K562 (cell line): Measurements from ENCODE around the gene PEX10. TPM values are rescaled to one million over a fixed set of nuclear protein-coding genes. Genes with fewer than 3 reads are reported as not detected.
A peak's percentile ranks its signal among the peaks of the same experiment; 100 is the strongest.

Source experiments
- ATAC-seq: fragments of 200-7000 bp; cut with Tn5 transposase; 3 replicates; pipeline ENCODE4 v1.9.1; 2020; ENCODE audit warnings: moderate library complexity
- BruUV-seq: library from RNA; stranded (reverse); fragments of 400-500 nt; replicated peaks from 2 replicates; lab custom pipeline; 2021; lab: Mats Ljungman, UMichigan
- CTCF ChIA-PET: fragments of 300-600 bp; formaldehyde crosslinking; extraction: SDS; loops from one replicate; lab custom pipeline; 2021; ENCODE audit warnings: low intra/inter-chr PET ratio; lab: Yijun Ruan, JAX
- POLR2A ChIA-PET: fragments of 300-600, 350-650 bp; sonication (Branson Sonifier 250); formaldehyde crosslinking; extraction: SDS; loops from one replicate; lab custom pipeline; 2021; ENCODE audit warnings: antibody characterized with exemption, inconsistent platforms; lab: Yijun Ruan, JAX
- DNase-seq, 4 experiments: peaks; one replicate each; pipeline versions ENCODE4 v3.0.0 to v3.0.0-alpha.2; 2011 to 2018; ENCODE audit warnings: low spot score in 3 of 4, mixed read lengths in 3 of 4; ENCODE audit errors: extremely low read depth in 1 of 4
- FAIRE-seq: peaks from 2 replicates; lab custom pipeline; 2011; peaks lifted over from hg19 to GRCh38; lab: Jason Lieb, UNC
- H2AFZ ChIP-seq: 2 replicates; pipeline ENCODE4 v1.6.0; 2011; ENCODE audit warnings: low read depth, low read length, control low read depth, inconsistent platforms
- H3K27ac ChIP-seq: fragments of 200-600 bp; 3 replicates; pipeline ENCODE4 v1.8.0; 2011; ENCODE audit warnings: low read depth, mild to moderate bottlenecking, control low read depth, inconsistent platforms, low read length, moderate library complexity, mixed read lengths; ENCODE audit errors: extremely low read depth
- H3K27me3 ChIP-seq, 2 experiments: fragments of 300-600 bp in 1 of 2; 2 replicates in 1 of 2; 3 replicates in 1 of 2; pipeline versions ENCODE4 v1.6.0 to v1.8.0; 2011; ENCODE audit warnings: inconsistent platforms in 2 of 2, low read length in 2 of 2, mild to moderate bottlenecking in 1 of 2, mixed read lengths in 1 of 2, moderate library complexity in 1 of 2; ENCODE audit not compliant: control insufficient read depth in 2 of 2, insufficient read depth in 2 of 2
- H3K36me3 ChIP-seq: fragments of 300-600 bp; 3 replicates; pipeline ENCODE4 v1.8.0; 2011; ENCODE audit warnings: mild to moderate bottlenecking, low read length, inconsistent platforms; ENCODE audit not compliant: control insufficient read depth, insufficient read depth
- H3K4me1 ChIP-seq, 2 experiments: fragments of 200-600 bp in 1 of 2; replicated peaks in 1 of 2; 2 replicates in 1 of 2; 3 replicates in 1 of 2; pipeline versions ENCODE4 v1.5.1 to v1.8.0; 2011; ENCODE audit warnings: inconsistent platforms in 2 of 2, low read length in 2 of 2, mild to moderate bottlenecking in 1 of 2, mixed read lengths in 1 of 2, moderate library complexity in 1 of 2; ENCODE audit not compliant: control insufficient read depth in 2 of 2, insufficient read depth in 2 of 2
- H3K4me2 ChIP-seq: 2 replicates; pipeline ENCODE4 v1.6.1; 2011; ENCODE audit warnings: low read length, control low read depth, inconsistent platforms, mixed read lengths; ENCODE audit not compliant: insufficient read depth
- H3K4me3 ChIP-seq: fragments of 200-600 bp; sonication (generic), shearing (Covaris generic); 2 replicates; pipeline ENCODE4 v1.5.1; 2016; ENCODE audit warnings: control low read depth, inconsistent platforms
- H3K79me2 ChIP-seq: fragments of 200-600 bp; 3 replicates; pipeline ENCODE4 v1.8.0; 2011; ENCODE audit warnings: low read length, inconsistent platforms; ENCODE audit not compliant: control insufficient read depth, insufficient read depth
- H3K9ac ChIP-seq, 2 experiments: 2 replicates each; pipeline versions ENCODE4 v1.6.0 to v1.6.1; 2011; ENCODE audit warnings: low read depth in 2 of 2, low read length in 2 of 2, control low read depth in 1 of 2, inconsistent platforms in 1 of 2, mild to moderate bottlenecking in 1 of 2, mixed read lengths in 1 of 2; ENCODE audit not compliant: insufficient read depth in 1 of 2
- H3K9me1 ChIP-seq: one replicate; pipeline ENCODE4 v1.6.0; 2011; ENCODE audit warnings: inconsistent platforms, mild to moderate bottlenecking, low read length, moderate library complexity; ENCODE audit not compliant: control insufficient read depth, insufficient read depth
- H3K9me3 ChIP-seq: replicated peaks from 2 replicates; pipeline ENCODE4 v1.5.1; 2011; ENCODE audit warnings: low read depth, low read length, inconsistent platforms; ENCODE audit not compliant: control insufficient read depth, insufficient read depth
- H4K20me1 ChIP-seq: replicated peaks from 2 replicates; pipeline ENCODE4 v1.6.1; 2011; ENCODE audit warnings: low read length, inconsistent platforms, mixed read lengths; ENCODE audit not compliant: control insufficient read depth, insufficient read depth
- MAFG ChIP-seq: fragments of 450-650 bp; conservative IDR thresholded peaks from 2 replicates; pipeline ENCODE4 v1.6.1; 2016; ENCODE audit warnings: missing genetic modification characterization, missing compliant biosample characterization
- POLR2AphosphoS2 ChIP-seq: IDR thresholded peaks from 2 replicates; pipeline ENCODE4 v1.6.1; 2012; ENCODE audit warnings: low read length, improper control_type of control experiment
- POLR2G ChIP-seq: fragments of 200-400 bp; formaldehyde crosslinking; IDR thresholded peaks from 2 replicates; pipeline ENCODE4 v1.6.1; 2017; ENCODE audit warnings: low read depth, mild to moderate bottlenecking, antibody characterized with exemption, low read length, moderate library complexity
- SNAPC5 ChIP-seq: fragments of 250-450 bp; sonication (Bioruptor Pico); IDR thresholded peaks from 2 replicates; pipeline ENCODE4 v1.8.0; 2021; ENCODE audit warnings: moderate library complexity, mild to moderate bottlenecking, inconsistent platforms
- ZC3H8 ChIP-seq: fragments of 450-650 bp; IDR thresholded peaks from 2 replicates; pipeline ENCODE4 v1.6.1; 2017
- WGBS: fragments of 100-300 bp; shearing (Covaris generic); methylation state at CpG from one replicate; pipeline ENCODE4 v1.1.6; 2016; ENCODE audit warnings: low coverage, mixed read lengths; ENCODE audit not compliant: insufficient coverage; ENCODE audit errors: missing lambda C conversion rate; 5-methylcytosine and 5-hydroxymethylcytosine counted together
- in situ Hi-C: fragments of 300-500 bp; cut with MboI; formaldehyde crosslinking; loops from 4 replicates; pipeline ENCODE4 v1.15.0; 2018; ENCODE audit warnings: inconsistent platforms, mixed read lengths
- intact Hi-C: fragments of 100-400 bp; cut with micrococcal nuclease; formaldehyde crosslinking; loops from 2 replicates; pipeline ENCODE4 v1.14.2; 2022
- polyA plus RNA-seq, 8 experiments: library from polyadenylated mRNA; depleted of rRNA in 4 of 8; stranded (reverse) in 5 of 8; unstranded in 3 of 8; fragments of >200 nt; fragmentation: Nextera tagmentation in 2 of 8; fragmentation: Illumina TruSeq in 1 of 8; extraction: Ambion mirVana in 2 of 8; extraction: Trizol in 1 of 8; gene quantifications; 2 replicates each; pipeline versions ENCODE4 v1.2.1 to v1.2.3, GENCODE V29; 2011 to 2014; ENCODE audit warnings: inconsistent platforms in 1 of 8, missing spikeins in 1 of 8
- total RNA-seq, 7 experiments: library from RNA; depleted of rRNA in 6 of 7; stranded (reverse); fragments of >200 nt in 6 of 7; fragmentation: Illumina TruSeq in 2 of 7; extraction: Trizol in 2 of 7; gene quantifications; 2 replicates each; pipeline versions ENCODE4 v1.2.1 to v1.2.3, GENCODE V29; 2011 to 2021; ENCODE audit warnings: low replicate concordance in 1 of 7

PEX10 gene
- total and polyA plus RNA-seq, 9 of the 15 experiments (the other 6 are each of a cell fraction or from before 2014, with no cell fraction given) = 0.03 to 26.2 (median 8.7) TPM

GRCh38 chr1:2396476-2396875 is 15.9 kb downstream of the PEX10 start:
- H3K27me3 ChIP-seq = no peaks in the 10 kb centered on the region
- CTCF ChIA-PET = no interaction called here
- peaks cover 44% of the 10 kb centered on the region for H3K79me2 ChIP-seq
- FAIRE-seq = no peak
- H3K9me3 ChIP-seq = no peaks in the 10 kb centered on the region
- no TSS peak for BruUV-seq
- H4K20me1 ChIP-seq = peaks cover 20% of the 10 kb centered on the region; the same call in 1 of the 2 replicates
- TF ChIP-seq POLR2AphosphoS2 = 0 out of 2 replicates have a peak, but pooled peaks have one; percentile 41
- no peak for TF ChIP-seq MAFG (tag)
- TF ChIP-seq SNAPC5 = no peak
- peak; percentile 52 for TF ChIP-seq POLR2G
- intact Hi-C loops = no loop called here
- H3K9me1 ChIP-seq = peaks cover 7% of the 10 kb centered on the region
- peak overlapping the region in 1 of 2 experiments; percentile 73; a peak in 1 of 4 replicates for H3K9ac ChIP-seq
- in situ Hi-C loops = no loop called here
- H3K4me1 ChIP-seq = peaks cover 14 to 34% of the 10 kb centered on the region in 2 experiments; a peak in 4 of 5 replicates
- ATAC-seq = no peak
- WGBS = 66% methylated on average over 5 of the region's 5 CpGs
- POLR2A ChIA-PET = interaction anchor here (0.5 to 3.9 kb wide), 2 partner anchors 11 to 212 kb away, joined by 3 to 24 read pairs; no protein-coding TSS in a partner anchor
- no peak overlapping the region for H2AFZ ChIP-seq
- peak in 1 of 4 experiments; percentile 45 for DNase-seq
- no peak overlapping the region for H3K27ac ChIP-seq
- no peak overlapping the region for H3K4me2 ChIP-seq
- H3K4me3 ChIP-seq = no peak overlapping the region
- H3K36me3 ChIP-seq = peaks cover 85% of the 10 kb centered on the region

GRCh38 chr1:2396059-2396458 is 16.3 kb downstream of the PEX10 start:
- H3K9me1 ChIP-seq = peaks cover 7% of the 10 kb centered on the region
- intact Hi-C loops = no loop called here
- H3K9ac ChIP-seq = peak overlapping the region in 1 of 2 experiments; percentile 74; a peak in 2 of 4 replicates
- H3K9me3 ChIP-seq = no peaks in the 10 kb centered on the region
- no peak overlapping the region for H3K4me3 ChIP-seq
- TF ChIP-seq ZC3H8 (no peak), POLR2G (peak; percentile 68)
- TF ChIP-seq, all 486 proteins: peak for 1
- in situ Hi-C loops = no loop called here
- ChIA-PET CTCF (no interaction called here), POLR2A (interaction anchor here (0.5 to 3.9 kb wide), 2 partner anchors 11 to 212 kb away, joined by 3 to 24 read pairs; no protein-coding TSS in a partner anchor)
- Histone ChIP-seq H3K27ac (no peak overlapping the region), H3K27me3 (no peaks in the 10 kb centered on the region), H3K36me3 (peaks cover 82% of the 10 kb centered on the region), H3K4me2 (no peak overlapping the region), H3K4me1 (peaks cover 14 to 36% of the 10 kb centered on the region in 2 experiments; a peak in 4 of 5 replicates), H3K79me2 (peaks cover 46% of the 10 kb centered on the region), H2AFZ (no peak overlapping the region), H4K20me1 (peaks cover 18% of the 10 kb centered on the region; the same call in 1 of the 2 replicates)
- WGBS = 93% methylated on average over 17 of the region's 17 CpGs
- DNase-seq = no peak
- no peak for ATAC-seq
- BruUV-seq = no TSS peak
- FAIRE-seq = no peak
